ENCODE results near the gene RPS24. TPM values are rescaled to one million over a fixed set of nuclear protein-coding genes. Genes with fewer than 3 reads are reported as not detected.

The RPS24 gene
- total and polyA plus RNA-seq, 10 of the 15 experiments (the other 5 are each of a cell fraction or from before 2014, with no cell fraction given), result 1,343 to 7,285 (median 2,230) TPM

DNA sequence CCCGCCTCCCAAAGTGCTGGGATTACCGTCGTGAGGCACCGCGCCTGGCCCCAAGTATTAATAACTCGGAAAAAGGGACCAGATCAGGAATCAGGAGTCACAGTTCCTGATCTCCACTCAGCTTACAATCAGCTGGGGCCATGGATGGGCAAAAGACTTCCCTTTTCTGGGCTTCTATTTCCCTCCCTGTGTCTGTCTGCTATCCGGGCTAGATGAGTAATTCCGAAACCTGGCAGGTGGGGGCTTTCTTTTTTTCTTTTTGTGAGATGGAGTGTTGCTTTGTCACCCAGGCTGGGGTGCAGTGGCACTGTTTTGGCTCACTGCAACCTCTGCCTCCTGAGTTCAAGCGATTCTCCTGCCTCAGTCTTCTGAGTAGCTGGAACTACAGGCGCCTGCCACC is 11.6 kb downstream of the RPS24 start (continued):
- TF ChIP-seq HDGF (IDR thresholded peaks at IDR 0.05) (no peak), RAD51 (IDR thresholded peaks at IDR 0.05) (no peak), NFIC (IDR thresholded peaks at IDR 0.05; ENCODE audit: low read depth, low read length) (0 out of 2 replicates have a peak, but pooled peaks have one; percentile 32), ESRRA (IDR thresholded peaks at IDR 0.05; ENCODE audit: low read length) (no peak), USF1 (IDR thresholded peaks at IDR 0.05; ENCODE audit: borderline replicate concordance, extremely low read length, insufficient read depth, low read depth, low read length) (no peak), ASH2L (IDR thresholded peaks at IDR 0.05; ENCODE audit: borderline replicate concordance, low read depth) (no peak), TAF1 (IDR thresholded peaks at IDR 0.05; ENCODE audit: borderline replicate concordance, low read depth, low read length) (no peak), RB1 (IDR thresholded peaks at IDR 0.05; ENCODE audit: borderline replicate concordance) (no peak), SRF (IDR thresholded peaks at IDR 0.05; ENCODE audit: low read depth in 2 of 2, low read length in 2 of 2) (no peak), EP300 (IDR thresholded peaks at IDR 0.05; ENCODE audit: borderline replicate concordance in 1 of 2, control insufficient read depth in 1 of 2, low read depth in 2 of 2, low read length in 2 of 2) (no peak), ZNF24 (IDR thresholded peaks at IDR 0.05) (no peak), POLR2A (IDR thresholded peaks at IDR 0.05; ENCODE audit: low read depth, low read length) (no peak), NFYB (IDR thresholded peaks at IDR 0.05; ENCODE audit: insufficient read depth, low read depth, low read length) (no peak), BCL11A (IDR thresholded peaks at IDR 0.05; ENCODE audit: low read depth, low read length) (no peak), RFX5 (IDR thresholded peaks at IDR 0.05; ENCODE audit: low read depth, low read length) (no peak), ZNF384 (IDR thresholded peaks at IDR 0.05; ENCODE audit: borderline replicate concordance, low read depth, low read length) (peak; percentile 57), SREBF1 (IDR thresholded peaks at IDR 0.05; ENCODE audit: low read length) (no peak), MTA2 (IDR thresholded peaks at IDR 0.05; ENCODE audit: low read depth) (peak; percentile 67), SREBF2 (IDR thresholded peaks at IDR 0.05; ENCODE audit: low read length) (no peak)
- TF ChIP-seq, protein P1, sequence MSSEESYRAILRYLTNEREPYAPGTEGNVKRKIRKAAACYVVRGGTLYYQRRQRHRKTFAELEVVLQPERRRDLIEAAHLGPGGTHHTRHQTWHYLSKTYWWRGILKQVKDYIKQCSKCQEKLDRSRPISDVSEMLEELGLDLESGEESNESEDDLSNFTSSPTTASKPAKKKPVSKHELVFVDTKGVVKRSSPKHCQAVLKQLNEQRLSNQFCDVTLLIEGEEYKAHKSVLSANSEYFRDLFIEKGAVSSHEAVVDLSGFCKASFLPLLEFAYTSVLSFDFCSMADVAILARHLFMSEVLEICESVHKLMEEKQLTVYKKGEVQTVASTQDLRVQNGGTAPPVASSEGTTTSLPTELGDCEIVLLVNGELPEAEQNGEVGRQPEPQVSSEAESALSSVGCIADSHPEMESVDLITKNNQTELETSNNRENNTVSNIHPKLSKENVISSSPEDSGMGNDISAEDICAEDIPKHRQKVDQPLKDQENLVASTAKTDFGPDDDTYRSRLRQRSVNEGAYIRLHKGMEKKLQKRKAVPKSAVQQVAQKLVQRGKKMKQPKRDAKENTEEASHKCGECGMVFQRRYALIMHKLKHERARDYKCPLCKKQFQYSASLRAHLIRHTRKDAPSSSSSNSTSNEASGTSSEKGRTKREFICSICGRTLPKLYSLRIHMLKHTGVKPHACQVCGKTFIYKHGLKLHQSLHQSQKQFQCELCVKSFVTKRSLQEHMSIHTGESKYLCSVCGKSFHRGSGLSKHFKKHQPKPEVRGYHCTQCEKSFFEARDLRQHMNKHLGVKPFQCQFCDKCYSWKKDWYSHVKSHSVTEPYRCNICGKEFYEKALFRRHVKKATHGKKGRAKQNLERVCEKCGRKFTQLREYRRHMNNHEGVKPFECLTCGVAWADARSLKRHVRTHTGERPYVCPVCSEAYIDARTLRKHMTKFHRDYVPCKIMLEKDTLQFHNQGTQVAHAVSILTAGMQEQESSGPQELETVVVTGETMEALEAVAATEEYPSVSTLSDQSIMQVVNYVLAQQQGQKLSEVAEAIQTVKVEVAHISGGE (CRISPR knock-in tag; IDR thresholded peaks at IDR 0.05), result no peak
- TF ChIP-seq, protein P2, sequence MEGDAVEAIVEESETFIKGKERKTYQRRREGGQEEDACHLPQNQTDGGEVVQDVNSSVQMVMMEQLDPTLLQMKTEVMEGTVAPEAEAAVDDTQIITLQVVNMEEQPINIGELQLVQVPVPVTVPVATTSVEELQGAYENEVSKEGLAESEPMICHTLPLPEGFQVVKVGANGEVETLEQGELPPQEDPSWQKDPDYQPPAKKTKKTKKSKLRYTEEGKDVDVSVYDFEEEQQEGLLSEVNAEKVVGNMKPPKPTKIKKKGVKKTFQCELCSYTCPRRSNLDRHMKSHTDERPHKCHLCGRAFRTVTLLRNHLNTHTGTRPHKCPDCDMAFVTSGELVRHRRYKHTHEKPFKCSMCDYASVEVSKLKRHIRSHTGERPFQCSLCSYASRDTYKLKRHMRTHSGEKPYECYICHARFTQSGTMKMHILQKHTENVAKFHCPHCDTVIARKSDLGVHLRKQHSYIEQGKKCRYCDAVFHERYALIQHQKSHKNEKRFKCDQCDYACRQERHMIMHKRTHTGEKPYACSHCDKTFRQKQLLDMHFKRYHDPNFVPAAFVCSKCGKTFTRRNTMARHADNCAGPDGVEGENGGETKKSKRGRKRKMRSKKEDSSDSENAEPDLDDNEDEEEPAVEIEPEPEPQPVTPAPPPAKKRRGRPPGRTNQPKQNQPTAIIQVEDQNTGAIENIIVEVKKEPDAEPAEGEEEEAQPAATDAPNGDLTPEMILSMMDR (IDR thresholded peaks at IDR 0.05 in 2 of 3, conservative IDR thresholded peaks at IDR 0.05 in 1 of 3; ENCODE audit: control insufficient read depth in 2 of 3, extremely low read depth in 1 of 3, insufficient read depth in 1 of 3, low read depth in 3 of 3, low read length in 3 of 3), result no peak
- TF ChIP-seq, protein P3, sequence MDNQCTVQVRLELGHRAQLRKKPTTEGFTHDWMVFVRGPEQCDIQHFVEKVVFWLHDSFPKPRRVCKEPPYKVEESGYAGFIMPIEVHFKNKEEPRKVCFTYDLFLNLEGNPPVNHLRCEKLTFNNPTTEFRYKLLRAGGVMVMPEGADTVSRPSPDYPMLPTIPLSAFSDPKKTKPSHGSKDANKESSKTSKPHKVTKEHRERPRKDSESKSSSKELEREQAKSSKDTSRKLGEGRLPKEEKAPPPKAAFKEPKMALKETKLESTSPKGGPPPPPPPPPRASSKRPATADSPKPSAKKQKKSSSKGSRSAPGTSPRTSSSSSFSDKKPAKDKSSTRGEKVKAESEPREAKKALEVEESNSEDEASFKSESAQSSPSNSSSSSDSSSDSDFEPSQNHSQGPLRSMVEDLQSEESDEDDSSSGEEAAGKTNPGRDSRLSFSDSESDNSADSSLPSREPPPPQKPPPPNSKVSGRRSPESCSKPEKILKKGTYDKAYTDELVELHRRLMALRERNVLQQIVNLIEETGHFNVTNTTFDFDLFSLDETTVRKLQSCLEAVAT (IDR thresholded peaks at IDR 0.05), result no peak

All from GM12878 (cell line).